NCI-H2107 (cell line): Measurements from ENCODE around the gene SRD5A3.

Experiments used
- DNase-seq: peaks from one replicate; lab custom pipeline; 2025; lab: John Stamatoyannopoulos, UW

Gene SRD5A3

GRCh38 chr4:55409468-55410171 lies 63.6 kb downstream of the SRD5A3 start:
- no peak for DNase-seq

GRCh38 chr4:55410431-55410830 lies 64.4 kb downstream of the SRD5A3 start:
- no peak for DNase-seq

GRCh38 chr4:55411621-55412020 lies 65.6 kb downstream of the SRD5A3 start:
- no peak for DNase-seq

GRCh38 chr4:55416176-55416575 lies 70.1 kb downstream of the SRD5A3 start:
- no peak for DNase-seq
